WERI-Rb-1 (cell line): ENCODE measurements around the gene RGL1.

Source experiments
- DNase-seq: peaks from one replicate; pipeline ENCODE4 v3.0.0-alpha.2; 2020
- H3K27ac ChIP-seq: fragments of 250-450 bp; sonication (Bioruptor Pico); 2 replicates; pipeline ENCODE4 v1.5.1; 2020; ENCODE audit warnings: mild to moderate bottlenecking, moderate library complexity
- H3K27me3 ChIP-seq: fragments of 250-450 bp; sonication (Bioruptor Pico); 2 replicates; pipeline ENCODE4 v1.5.1; 2021; ENCODE audit warnings: mild to moderate bottlenecking, low read depth, moderate library complexity; ENCODE audit not compliant: insufficient read depth, severe bottlenecking
- H3K36me3 ChIP-seq: fragments of 250-450 bp; sonication (Bioruptor Pico); 2 replicates; pipeline ENCODE4 v1.5.1; 2020; ENCODE audit warnings: mild to moderate bottlenecking, moderate library complexity
- H3K4me3 ChIP-seq: 2 replicates; pipeline ENCODE4 v1.5.1; 2011; ENCODE audit warnings: low read depth, mild to moderate bottlenecking, control low read depth, low read length
- H3K9me3 ChIP-seq: fragments of 250-450 bp; sonication (Bioruptor Pico); 2 replicates; pipeline ENCODE4 v1.5.1; 2021; ENCODE audit warnings: mild to moderate bottlenecking, moderate library complexity; ENCODE audit not compliant: severe bottlenecking
- CTCF ChIP-seq: IDR thresholded peaks from 2 replicates; pipeline ENCODE4 v1.5.1; 2011; ENCODE audit warnings: low read depth, mild to moderate bottlenecking, control low read depth, inconsistent platforms, low read length

The RGL1 gene

GRCh38 chr1:183806675-183807074 is 1.8 kb downstream of the RGL1 start:
- peak; percentile 35 for DNase-seq
- Histone ChIP-seq H3K27ac (no peak overlapping the region), H3K36me3 (no peaks in the 10 kb centered on the region), H3K4me3 (no peak overlapping the region), H3K27me3 (no peaks in the 10 kb centered on the region), H3K9me3 (peaks cover 4% of the 10 kb centered on the region)
- no peak for TF ChIP-seq CTCF

GRCh38 chr1:183807549-183808168 is 2.7 kb downstream of the RGL1 start:
- no peak overlapping the region for H3K4me3 ChIP-seq
- no peaks in the 10 kb centered on the region for H3K36me3 ChIP-seq
- no peak for TF ChIP-seq CTCF
- H3K27ac ChIP-seq = no peak overlapping the region
- H3K27me3 ChIP-seq = no peaks in the 10 kb centered on the region
- no peaks in the 10 kb centered on the region for H3K9me3 ChIP-seq
- DNase-seq = no peak

- no peak overlapping the region for H3K4me3 ChIP-seq
- no peak for TF ChIP-seq CTCF
- H3K9me3 ChIP-seq = no peaks in the 10 kb centered on the region
Measured at GRCh38 chr1:183808296-183809027, 3.5 kb downstream of the RGL1 start.

GRCh38 chr1:183810121-183810520 is 5.2 kb downstream of the RGL1 start:
- no peak for TF ChIP-seq CTCF
- Histone ChIP-seq H3K27me3 (no peaks in the 10 kb centered on the region), H3K36me3 (no peaks in the 10 kb centered on the region), H3K4me3 (no peak overlapping the region), H3K27ac (no peak overlapping the region), H3K9me3 (no peaks in the 10 kb centered on the region)
- DNase-seq = no peak

More at GRCh38 chr1:183808296-183809027, 3.5 kb downstream of the RGL1 start:
- Histone ChIP-seq H3K36me3 (no peaks in the 10 kb centered on the region), H3K27ac (no peak overlapping the region), H3K27me3 (no peaks in the 10 kb centered on the region)
- DNase-seq = no peak

GRCh38 chr1:183810756-183811544 is 6.0 kb downstream of the RGL1 start:
- Histone ChIP-seq H3K4me3 (no peak overlapping the region), H3K27ac (no peak overlapping the region)
- DNase-seq = no peak

More at GRCh38 chr1:183810756-183811544, 6.0 kb downstream of the RGL1 start:
- Histone ChIP-seq H3K36me3 (no peaks in the 10 kb centered on the region), H3K27me3 (no peaks in the 10 kb centered on the region), H3K9me3 (no peaks in the 10 kb centered on the region)
- TF ChIP-seq CTCF = no peak
